ENCODE results near the gene CCNK.
A peak's percentile ranks its signal among the peaks of the same experiment; 100 is the strongest.

Gene CCNK

GRCh38 chr14:99521176-99522024 is 40.2 kb downstream of the CCNK start:
- DNase-seq, result no peak

DNA sequence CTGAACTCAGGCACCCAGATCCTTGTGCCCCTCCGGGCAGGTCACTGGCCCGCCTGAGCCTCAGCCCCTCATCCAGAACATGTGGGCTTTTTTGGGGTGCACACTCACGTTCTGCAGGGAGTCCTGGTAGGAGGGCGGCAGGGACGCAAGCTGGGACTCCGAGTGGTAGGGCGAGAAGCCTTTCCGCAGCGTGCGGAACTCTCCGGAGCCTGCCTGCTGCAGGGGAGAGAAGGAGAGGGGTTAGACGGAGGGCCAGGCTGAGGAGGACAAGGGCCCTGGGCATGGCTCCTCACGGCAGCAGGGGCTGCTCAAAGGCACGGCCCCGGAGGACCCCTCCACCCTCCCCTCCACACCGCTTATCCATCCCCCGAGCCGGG is 40.8 kb downstream of the CCNK start:
- no peak for DNase-seq

GRCh38 chr14:99522457-99522891 is 41.3 kb downstream of the CCNK start:
- DNase-seq, result no peak

GRCh38 chr14:99522934-99523703 is 41.9 kb downstream of the CCNK start:
- DNase-seq, result no peak

- DNase-seq, result no peak
These were observed 42.5 kb downstream of the CCNK start for GRCh38 chr14:99523704-99524055.

- no peak for DNase-seq
These were observed 43.0 kb downstream of the CCNK start for GRCh38 chr14:99524091-99524661.

DNA sequence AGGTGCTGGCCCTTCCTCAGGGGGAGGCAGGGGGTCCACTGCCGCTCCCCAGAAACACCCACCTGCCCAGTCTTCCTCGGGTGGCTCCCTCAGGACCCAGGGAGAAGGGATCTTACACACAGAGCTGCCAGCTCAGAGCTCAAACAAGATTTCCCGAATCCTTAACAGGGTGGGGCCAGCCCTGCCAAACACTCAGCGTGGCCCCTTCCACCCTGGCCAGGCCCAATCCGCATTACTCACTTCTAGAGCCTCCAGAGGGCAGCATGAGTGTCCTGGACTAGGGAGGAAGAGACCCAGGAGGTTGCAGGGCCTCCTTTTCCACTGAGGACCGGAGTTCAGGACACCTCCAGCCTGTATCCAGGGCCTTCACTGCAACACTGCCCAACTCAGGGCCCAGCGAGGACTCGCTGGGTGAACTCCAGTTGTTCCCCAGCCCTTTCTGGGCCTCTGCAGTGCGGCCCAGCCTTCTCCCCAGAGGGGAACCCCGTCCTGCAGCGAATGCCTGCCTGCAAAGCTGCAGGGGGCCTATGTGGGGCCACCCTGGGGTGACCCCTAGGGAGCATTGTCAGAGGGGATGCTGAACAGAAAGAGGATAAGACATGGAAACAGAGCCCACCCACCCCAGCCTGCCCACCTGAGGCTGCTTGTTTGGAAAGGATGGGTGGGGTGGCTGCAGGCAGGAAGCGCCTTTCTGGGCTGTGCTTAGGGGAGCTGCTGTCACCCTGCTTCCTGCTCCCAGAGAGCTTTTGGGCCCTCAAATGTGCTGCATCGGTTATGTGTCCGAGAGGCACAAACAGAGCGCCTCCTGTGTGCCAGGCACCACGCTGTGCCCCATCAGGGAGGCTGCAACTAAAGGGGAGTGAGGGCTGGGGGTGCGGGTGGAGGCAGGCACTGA is 43.8 kb downstream of the CCNK start:
- DNase-seq, result peak; percentile 6

- no peak for DNase-seq
These were observed 44.5 kb downstream of the CCNK start for GRCh38 chr14:99525699-99526080.

- no peak for DNase-seq
These were observed 45.8 kb downstream of the CCNK start for GRCh38 chr14:99527026-99527425.

GRCh38 chr14:99527427-99528076 is 46.3 kb downstream of the CCNK start:
- no peak for DNase-seq

GRCh38 chr14:99529899-99530298 is 48.7 kb downstream of the CCNK start:
- no peak for DNase-seq

DNA sequence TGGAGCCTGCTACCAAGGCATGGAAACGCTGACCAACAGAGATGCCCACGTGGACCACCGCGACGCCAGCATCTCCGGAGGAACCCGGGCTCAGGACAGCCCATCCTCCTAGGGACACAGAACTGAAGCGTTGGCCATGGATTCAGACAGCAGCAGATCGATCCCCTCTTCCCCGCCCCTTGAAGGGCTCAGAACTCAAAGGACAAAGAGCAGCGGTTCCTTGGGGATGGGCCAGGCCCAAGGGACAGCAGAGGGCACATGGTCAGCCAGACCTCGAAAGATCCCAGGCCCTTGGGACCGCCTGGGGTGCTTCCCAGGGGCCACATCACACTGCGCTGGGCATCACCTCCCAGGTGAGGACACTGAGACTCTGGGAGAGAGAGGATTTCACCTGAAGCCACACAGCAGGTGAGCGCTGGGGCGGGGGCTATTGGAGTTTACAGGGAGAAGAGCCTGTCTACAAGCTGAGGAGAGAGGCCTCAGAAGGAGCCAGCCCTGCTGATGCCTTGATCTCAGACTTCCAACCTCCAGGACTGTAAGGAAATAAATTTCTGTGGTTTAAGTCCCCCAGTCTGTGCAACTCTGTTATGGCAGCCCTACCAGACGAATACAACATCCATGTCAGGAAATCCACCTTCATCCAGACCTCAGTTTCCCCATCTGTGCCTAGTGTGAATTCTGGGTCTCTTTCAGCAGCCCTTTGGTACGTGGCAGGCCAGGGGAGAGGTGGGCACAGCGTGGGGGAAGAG is 49.4 kb downstream of the CCNK start:
- no peak for DNase-seq

- DNase-seq, result no peak
These were observed 50.3 kb downstream of the CCNK start for GRCh38 chr14:99531251-99532096.

- DNase-seq, result no peak
These were observed 51.1 kb downstream of the CCNK start for GRCh38 chr14:99532310-99532709.

GRCh38 chr14:99534333-99534732 is 53.1 kb downstream of the CCNK start:
- no peak for DNase-seq

DNA sequence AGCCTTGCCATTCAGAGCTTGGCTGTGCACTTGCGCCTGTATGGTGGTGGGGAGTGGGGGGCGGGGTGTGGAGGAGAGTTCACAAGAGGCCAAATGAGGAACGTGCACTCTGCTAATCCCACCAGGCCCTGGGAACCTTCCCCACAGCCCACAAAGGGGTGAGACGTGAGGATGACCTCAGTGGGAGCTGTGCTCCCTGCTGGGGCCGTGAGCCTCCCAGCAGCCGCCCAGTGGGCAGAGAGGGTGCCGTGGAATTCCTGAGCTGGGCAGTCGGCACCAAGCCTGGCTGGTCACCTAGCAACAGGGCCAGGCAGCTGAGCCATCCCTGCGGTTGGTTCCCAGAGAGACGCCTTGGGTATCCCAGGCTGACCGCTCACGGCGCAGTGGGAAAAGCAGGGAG is 53.7 kb downstream of the CCNK start:
- DNase-seq, result no peak

DNA sequence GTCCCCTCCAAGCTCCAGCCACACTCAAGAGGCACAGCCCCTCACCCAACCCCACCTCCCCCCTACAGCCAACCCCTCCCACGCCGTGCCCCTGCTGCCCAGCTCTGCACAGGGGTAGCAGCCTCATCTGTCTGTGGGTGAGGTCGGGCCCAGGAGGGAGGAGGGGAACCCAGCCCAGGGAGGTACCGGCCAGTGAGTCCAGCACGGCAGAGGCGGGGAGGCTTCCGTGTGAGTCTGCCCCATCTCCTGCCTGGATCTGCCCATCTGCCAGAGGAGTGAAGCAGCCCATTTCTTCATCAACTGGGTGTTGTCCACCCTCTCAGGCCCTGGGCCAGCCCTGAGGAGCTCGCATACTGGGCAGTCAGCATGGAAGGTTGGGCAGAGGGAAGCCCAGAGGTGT is 54.2 kb downstream of the CCNK start:
- DNase-seq, result no peak

DNA sequence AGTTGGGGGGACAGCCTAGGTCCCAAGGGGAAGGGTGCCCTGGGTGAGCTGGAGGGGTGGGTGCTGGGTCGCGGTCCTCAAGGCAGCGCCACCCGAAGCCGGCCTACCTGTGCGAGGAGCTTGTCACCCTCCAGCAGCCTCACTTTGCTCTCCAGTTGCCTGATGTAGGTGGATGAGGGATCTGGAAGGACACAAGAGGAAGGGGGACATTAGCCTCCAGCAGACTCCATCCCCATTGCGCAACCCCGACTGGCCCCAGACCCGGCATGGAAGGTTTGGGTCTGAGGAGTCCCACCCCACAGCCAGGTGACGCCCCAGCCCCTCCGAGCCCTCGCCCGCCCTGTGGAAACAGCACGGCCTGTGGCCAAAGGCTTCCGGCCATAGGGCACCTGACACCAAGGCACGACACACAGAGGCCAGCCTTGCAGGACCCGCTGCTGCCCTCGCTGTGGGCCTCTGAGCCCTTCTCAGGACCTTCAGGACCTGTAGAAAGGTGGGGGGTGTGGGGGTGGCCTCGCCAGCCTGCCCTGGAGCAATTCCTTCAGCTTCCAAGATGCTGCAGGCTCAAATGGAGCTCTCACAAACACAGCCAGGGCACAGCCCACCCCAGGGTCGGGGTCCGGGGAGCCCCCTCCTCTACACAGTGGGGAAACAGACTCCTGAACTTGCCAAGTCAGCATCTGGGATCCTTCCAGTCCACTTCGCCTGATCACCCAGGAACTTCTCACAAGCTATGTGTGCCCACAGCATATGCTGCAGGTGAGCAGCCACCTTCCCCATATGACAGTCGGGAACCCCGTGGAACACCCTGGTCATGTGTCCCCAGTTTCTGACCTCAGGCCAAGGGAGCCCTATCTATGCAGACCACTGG is 54.9 kb downstream of the CCNK start:
- DNase-seq, result no peak

DNA sequence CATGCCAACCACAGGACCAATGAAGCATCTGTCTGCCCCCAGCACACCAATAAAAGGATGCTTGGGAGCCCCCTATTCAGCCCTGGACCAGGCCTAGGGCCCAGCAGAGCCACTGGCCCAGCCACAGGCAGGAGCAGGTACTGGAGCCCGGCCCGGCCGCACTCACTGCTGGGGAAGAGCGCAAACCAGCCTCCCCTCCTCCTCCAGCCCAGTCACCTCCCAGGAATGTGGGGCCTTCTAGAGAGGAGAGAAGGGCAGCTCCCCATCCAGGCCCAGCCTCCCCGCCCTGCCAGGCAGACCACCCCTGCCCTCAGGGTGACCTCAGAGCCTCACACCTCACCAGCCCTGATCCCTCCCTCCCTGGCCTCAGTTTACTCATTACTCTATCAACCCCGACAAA is 56.2 kb downstream of the CCNK start:
- no peak for DNase-seq

- DNase-seq, result no peak
These were observed 57.1 kb downstream of the CCNK start for GRCh38 chr14:99538275-99538674.
